ENCODE results near the gene TIMP2. TPM values are rescaled to one million over a fixed set of nuclear protein-coding genes. Genes with fewer than 3 reads are reported as not detected.

The TIMP2 gene
- total RNA-seq, 4 donors from 2014 or later: 187 to 456 (median 339) TPM

DNA sequence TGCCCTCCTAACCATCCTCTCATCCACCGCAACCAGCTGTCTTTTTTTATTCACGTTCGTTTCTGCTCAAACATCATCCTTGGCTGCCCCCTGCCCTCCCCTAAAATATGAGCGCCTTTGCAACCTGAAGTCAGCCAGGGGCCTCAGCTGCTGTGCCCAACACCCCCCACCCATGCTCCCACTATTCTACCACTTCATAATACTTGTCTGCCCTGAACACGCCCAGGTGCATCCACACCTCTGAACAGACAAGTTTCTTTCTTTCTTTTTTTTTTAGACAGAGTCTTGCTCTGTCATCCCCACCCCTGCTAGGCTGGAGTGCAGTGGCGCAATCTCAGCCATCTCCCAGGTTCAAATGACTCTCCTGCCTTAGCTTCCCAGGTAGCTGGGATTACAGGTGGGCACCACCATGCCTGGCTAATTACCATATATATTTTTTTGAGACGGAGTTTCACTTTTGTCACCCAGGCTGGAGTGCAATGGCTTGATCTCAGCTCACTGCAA, 49.0 kb downstream of the TIMP2 start:
- TF ChIP-seq POLR2A (IDR thresholded peaks at IDR 0.05) (no peak), EP300 (IDR thresholded peaks at IDR 0.05) (no peak)
- TF ChIP-seq, protein P1, sequence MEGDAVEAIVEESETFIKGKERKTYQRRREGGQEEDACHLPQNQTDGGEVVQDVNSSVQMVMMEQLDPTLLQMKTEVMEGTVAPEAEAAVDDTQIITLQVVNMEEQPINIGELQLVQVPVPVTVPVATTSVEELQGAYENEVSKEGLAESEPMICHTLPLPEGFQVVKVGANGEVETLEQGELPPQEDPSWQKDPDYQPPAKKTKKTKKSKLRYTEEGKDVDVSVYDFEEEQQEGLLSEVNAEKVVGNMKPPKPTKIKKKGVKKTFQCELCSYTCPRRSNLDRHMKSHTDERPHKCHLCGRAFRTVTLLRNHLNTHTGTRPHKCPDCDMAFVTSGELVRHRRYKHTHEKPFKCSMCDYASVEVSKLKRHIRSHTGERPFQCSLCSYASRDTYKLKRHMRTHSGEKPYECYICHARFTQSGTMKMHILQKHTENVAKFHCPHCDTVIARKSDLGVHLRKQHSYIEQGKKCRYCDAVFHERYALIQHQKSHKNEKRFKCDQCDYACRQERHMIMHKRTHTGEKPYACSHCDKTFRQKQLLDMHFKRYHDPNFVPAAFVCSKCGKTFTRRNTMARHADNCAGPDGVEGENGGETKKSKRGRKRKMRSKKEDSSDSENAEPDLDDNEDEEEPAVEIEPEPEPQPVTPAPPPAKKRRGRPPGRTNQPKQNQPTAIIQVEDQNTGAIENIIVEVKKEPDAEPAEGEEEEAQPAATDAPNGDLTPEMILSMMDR (IDR thresholded peaks at IDR 0.05): no peak
- no peak overlapping the region for H3K4me3 ChIP-seq
- WGBS, 2 donors: 33 to 54% methylated on average over 7 of the region's 7 CpGs
- no peaks in the 10 kb centered on the region for H3K27me3 ChIP-seq
- H3K36me3 ChIP-seq: peaks cover 0 to 19% (median 0%) of the 10 kb centered on the region in 3 donors
- DNase-seq (ENCODE audit: low spot score in 2 of 2): no peak
- no peaks in the 10 kb centered on the region for H3K9me3 ChIP-seq
- H3K27ac ChIP-seq: peak overlapping the region; percentile 76 to 99 (median 88)
- peaks cover 0 to 87% (median 66%) of the 10 kb centered on the region in 4 donors for H3K4me1 ChIP-seq

DNA sequence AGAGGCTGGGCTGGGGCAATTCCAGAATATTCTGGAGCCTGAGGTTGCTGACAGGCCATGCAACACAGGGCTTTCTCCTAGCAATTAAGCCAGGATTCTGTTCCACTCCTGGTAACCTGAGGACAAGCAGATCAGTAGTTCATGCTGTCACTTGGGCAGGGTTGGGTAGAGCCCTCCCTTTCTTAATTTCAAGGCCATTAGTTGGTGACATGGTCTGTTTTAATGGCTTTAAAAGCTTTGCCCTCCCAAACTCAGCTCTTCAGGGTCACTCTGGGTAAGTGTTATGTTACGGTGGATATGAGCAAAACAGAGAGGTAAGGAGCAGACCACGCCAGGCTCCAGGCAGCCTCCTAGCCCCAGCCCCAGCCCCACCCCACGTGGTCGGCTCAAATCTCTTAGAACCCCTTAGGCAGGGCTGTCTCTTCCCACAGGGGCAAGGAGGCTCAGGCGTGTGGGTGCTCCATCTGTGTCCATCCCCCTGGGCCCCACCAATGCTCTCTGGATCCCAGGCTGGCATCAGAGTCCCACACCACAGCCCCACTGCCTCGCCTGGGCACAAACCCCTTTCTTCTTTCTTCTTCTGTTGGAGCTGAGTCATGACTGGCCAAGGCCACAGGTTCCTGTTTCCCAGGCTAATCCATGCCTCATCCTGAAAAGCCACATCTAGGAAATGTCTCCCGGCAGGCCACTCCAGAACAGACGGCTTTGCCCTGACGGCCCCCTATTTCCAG, 49.7 kb downstream of the TIMP2 start:
- no peak for TF ChIP-seq EP300 (IDR thresholded peaks at IDR 0.05)
- TF ChIP-seq, protein P1 (IDR thresholded peaks at IDR 0.05): no peak
- no peak for TF ChIP-seq POLR2A (IDR thresholded peaks at IDR 0.05)
- Histone ChIP-seq H3K9me3 (no peaks in the 10 kb centered on the region), H3K36me3 (peaks cover 0 to 25% (median 0%) of the 10 kb centered on the region in 3 donors), H3K4me1 (peaks cover 0 to 81% (median 60%) of the 10 kb centered on the region in 4 donors), H3K4me3 (no peak overlapping the region), H3K27me3 (no peaks in the 10 kb centered on the region), H3K27ac (peak overlapping the region; percentile 76 to 99 (median 88))
- no peak for DNase-seq (ENCODE audit: low spot score in 2 of 2)
- WGBS, 2 donors: 35 to 42% methylated on average over 8 to 9 of the region's 9 CpGs

DNA sequence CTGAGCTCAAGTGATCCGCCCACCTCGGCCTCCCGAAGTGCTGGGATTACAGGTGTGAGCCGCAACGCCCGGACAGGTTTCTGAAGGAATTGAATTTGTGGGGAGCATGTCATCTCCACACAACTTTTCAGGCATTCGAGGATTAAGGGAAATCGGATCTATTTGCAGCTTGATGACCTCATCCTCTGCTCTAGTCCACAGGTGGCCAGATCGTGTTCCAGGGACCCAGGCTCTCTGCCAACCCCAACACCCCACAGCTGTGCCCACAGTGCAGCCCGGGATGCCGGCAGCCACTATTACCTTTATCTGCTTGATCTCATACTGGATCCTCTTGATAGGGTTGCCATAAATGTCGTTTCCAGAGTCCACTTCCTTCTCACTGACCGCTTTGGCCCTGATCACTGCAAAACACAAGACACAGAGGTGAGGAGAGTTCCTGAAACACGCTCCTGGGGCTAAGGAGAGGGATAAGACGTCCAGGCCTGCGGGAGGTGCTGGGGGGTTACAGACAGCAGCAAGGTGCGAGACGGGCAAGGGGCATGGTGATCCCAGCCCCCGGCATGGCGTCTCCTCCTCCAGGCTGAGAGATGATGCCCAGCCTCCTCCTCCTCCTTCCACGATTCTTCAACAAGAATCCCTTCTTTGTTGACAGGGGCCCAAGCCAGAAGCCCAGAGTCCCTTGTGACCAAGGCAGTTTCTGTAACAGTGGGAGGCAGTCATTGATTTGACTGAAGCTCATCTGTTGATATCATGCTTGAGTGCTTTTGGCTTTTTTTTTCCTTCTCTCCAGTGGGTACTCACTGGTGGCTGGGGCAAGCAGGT, 51.5 kb downstream of the TIMP2 start:
- 46 to 55% methylated on average over 21 of the region's 21 CpGs for WGBS, 2 donors
- Histone ChIP-seq H3K9me3 (no peaks in the 10 kb centered on the region), H3K4me3 (no peak overlapping the region), H3K27ac (peak overlapping the region; percentile 34 to 99 (median 88)), H3K4me1 (peaks cover 0 to 66% (median 45%) of the 10 kb centered on the region in 4 donors), H3K27me3 (no peaks in the 10 kb centered on the region), H3K36me3 (peaks cover 0 to 43% (median 0%) of the 10 kb centered on the region in 3 donors)
- DNase-seq (ENCODE audit: low spot score in 2 of 2): peak in 1 of 2 donors; percentile 47
- TF ChIP-seq, protein P1 (IDR thresholded peaks at IDR 0.05): no peak
- TF ChIP-seq POLR2A (IDR thresholded peaks at IDR 0.05) (peak in 1 of 2 donors; percentile 33), EP300 (IDR thresholded peaks at IDR 0.05) (peak; percentile 28 to 74)

DNA sequence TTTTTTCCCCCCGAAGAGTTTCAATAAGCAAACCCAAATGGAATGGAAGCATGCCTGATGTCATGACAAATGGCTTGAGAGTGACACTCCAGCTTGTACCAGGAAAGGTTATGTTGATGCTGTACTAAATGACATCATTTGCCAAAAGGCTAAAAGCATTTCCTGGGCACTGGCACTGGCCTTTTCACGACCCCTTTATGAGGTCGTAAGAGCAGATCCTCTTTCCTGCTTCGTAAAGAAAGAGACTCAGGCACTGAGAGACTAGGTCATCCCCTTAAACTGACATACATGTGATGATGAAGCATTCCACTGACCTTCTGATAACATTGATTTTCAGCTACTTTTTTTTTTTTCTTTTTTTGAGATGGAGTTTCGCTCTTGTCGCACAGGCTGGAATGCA, 52.7 kb downstream of the TIMP2 start:
- WGBS, 2 donors: 65 to 72% methylated on average over 6 of the region's 6 CpGs
- Histone ChIP-seq H3K9me3 (no peaks in the 10 kb centered on the region), H3K4me3 (no peak overlapping the region), H3K36me3 (peaks cover 0 to 53% (median 0%) of the 10 kb centered on the region in 3 donors), H3K27ac (peak overlapping the region in 3 of 4 donors; percentile 30 to 99 (median 98)), H3K4me1 (peaks cover 0 to 65% (median 39%) of the 10 kb centered on the region in 4 donors), H3K27me3 (no peaks in the 10 kb centered on the region)
- TF ChIP-seq, protein P1 (IDR thresholded peaks at IDR 0.05): no peak
- TF ChIP-seq EP300 (IDR thresholded peaks at IDR 0.05) (no peak), POLR2A (IDR thresholded peaks at IDR 0.05) (no peak)
- no peak for DNase-seq (ENCODE audit: low spot score in 2 of 2)

All from tibial nerve (tissue), 4 donors.